CD14-positive monocyte (primary cell): Measurements from ENCODE around the gene PDZRN3. TPM values are rescaled to one million over a fixed set of nuclear protein-coding genes. Genes with fewer than 3 reads are reported as not detected.

Experiments
- DNase-seq, 3 donors: peaks; one replicate each; pipeline ENCODE4 v3.0.0-alpha.2; 2011 to 2022
- H2AFZ ChIP-seq: 2 replicates; pipeline ENCODE4 v1.6.0; 2012; ENCODE audit warnings: mild to moderate bottlenecking, low read depth, low read length, inconsistent platforms; ENCODE audit not compliant: insufficient read depth, poor library complexity, severe bottlenecking
- H3K27ac ChIP-seq, 2 donors: 1 replicate in 1 of 2; 2 replicates in 1 of 2; pipeline ENCODE4 v1.5.1; 2012 to 2013; ENCODE audit warnings: low read length in 2 of 2, control low read depth in 1 of 2, inconsistent platforms in 1 of 2, low read depth in 1 of 2, mild to moderate bottlenecking in 1 of 2
- H3K27me3 ChIP-seq, 2 donors: one replicate each; pipeline versions ENCODE4 v1.6.0 to v1.6.1; 2011 to 2013; ENCODE audit warnings: low read length in 2 of 2; ENCODE audit not compliant: control insufficient read depth in 2 of 2, insufficient read depth in 2 of 2
- H3K36me3 ChIP-seq, 2 donors: replicated peaks in 1 of 2; 1 replicate in 1 of 2; 2 replicates in 1 of 2; pipeline versions ENCODE4 v1.5.1 to v1.6.1; 2012 to 2013; ENCODE audit warnings: low read length in 2 of 2, control low read depth in 1 of 2, inconsistent platforms in 1 of 2, mild to moderate bottlenecking in 1 of 2; ENCODE audit not compliant: insufficient read depth in 2 of 2, control insufficient read depth in 1 of 2
- H3K4me1 ChIP-seq, 2 donors: 1 replicate in 1 of 2; 2 replicates in 1 of 2; pipeline versions ENCODE4 v1.5.1 to v1.6.1; 2012 to 2013; ENCODE audit warnings: low read length in 2 of 2, control low read depth in 1 of 2, inconsistent platforms in 1 of 2, mild to moderate bottlenecking in 1 of 2, moderate library complexity in 1 of 2; ENCODE audit not compliant: insufficient read depth in 2 of 2, control insufficient read depth in 1 of 2
- H3K4me2 ChIP-seq: replicated peaks from 2 replicates; pipeline ENCODE3; 2012; ENCODE audit warnings: low read length, moderate library complexity, mild to moderate bottlenecking; ENCODE audit not compliant: poor library complexity, severe bottlenecking; ENCODE audit errors: extremely low read depth
- H3K4me3 ChIP-seq, 3 experiments: fragments of 200-600 bp in 1 of 3; sonication (generic) in 1 of 3; replicated peaks in 1 of 3; 1 replicate in 2 of 3; 2 replicates in 1 of 3; pipeline ENCODE4 v1.5.1; 2011 to 2013; ENCODE audit warnings: low read length in 3 of 3, mild to moderate bottlenecking in 3 of 3, control low read depth in 2 of 3, low read depth in 2 of 3, inconsistent platforms in 1 of 3, moderate library complexity in 1 of 3
- H3K79me2 ChIP-seq: 2 replicates; pipeline ENCODE4 v1.6.0; 2012; ENCODE audit warnings: mild to moderate bottlenecking, control low read depth, inconsistent platforms, low read length, moderate library complexity; ENCODE audit not compliant: insufficient read depth
- H3K9ac ChIP-seq: 2 replicates; pipeline ENCODE4 v1.6.0; 2017; ENCODE audit warnings: low read length, mild to moderate bottlenecking; ENCODE audit not compliant: insufficient read depth, poor library complexity, severe bottlenecking
- H3K9me3 ChIP-seq, 2 donors: replicated peaks in 1 of 2; 1 replicate in 1 of 2; 2 replicates in 1 of 2; pipeline versions ENCODE4 v1.5.1 to v1.6.1; 2012 to 2013; ENCODE audit warnings: low read length in 2 of 2, control low read depth in 1 of 2; ENCODE audit not compliant: control insufficient read depth in 1 of 2, insufficient read depth in 1 of 2
- H4K20me1 ChIP-seq: 2 replicates; pipeline ENCODE4 v1.6.0; 2012; ENCODE audit warnings: mild to moderate bottlenecking, low read length, control low read depth, moderate library complexity; ENCODE audit not compliant: insufficient read depth
- H3K27ac Mint-ChIP-seq, 7 donors: one replicate each; pipeline ENCODE4 v1.8.0; 2020; ENCODE audit warnings: mild to moderate bottlenecking in 7 of 7, mixed read lengths in 7 of 7, moderate library complexity in 6 of 7, inconsistent platforms in 2 of 7
- H3K27me3 Mint-ChIP-seq, 3 donors: one replicate each; pipeline ENCODE4 v1.8.0; 2021 to 2022; ENCODE audit warnings: low read depth in 3 of 3, mild to moderate bottlenecking in 3 of 3, mixed read lengths in 3 of 3, moderate library complexity in 3 of 3, inconsistent platforms in 1 of 3
- H3K36me3 Mint-ChIP-seq, 2 donors: one replicate each; pipeline ENCODE4 v1.8.0; 2020; ENCODE audit warnings: mixed read lengths in 2 of 2, inconsistent platforms in 1 of 2, mild to moderate bottlenecking in 1 of 2
- H3K4me1 Mint-ChIP-seq: one replicate; pipeline ENCODE4 v1.8.0; 2020; ENCODE audit warnings: mild to moderate bottlenecking, mixed read lengths
- H3K4me3 Mint-ChIP-seq, 2 donors: one replicate each; pipeline ENCODE4 v1.8.0; 2020; ENCODE audit warnings: mild to moderate bottlenecking in 2 of 2, mixed read lengths in 2 of 2, moderate library complexity in 1 of 2
- H3K9me3 Mint-ChIP-seq, 7 donors: one replicate each; pipeline ENCODE4 v1.8.0; 2020 to 2022; ENCODE audit warnings: mixed read lengths in 7 of 7, mild to moderate bottlenecking in 6 of 7, moderate library complexity in 6 of 7, inconsistent platforms in 2 of 7
- WGBS: methylation state at CpG from one replicate; pipeline ENCODE4 v1.1.5; 2013; ENCODE audit warnings: missing lambda C conversion rate; ENCODE audit not compliant: insufficient coverage; 5-methylcytosine and 5-hydroxymethylcytosine counted together
- intact Hi-C, 2 donors: fragments of 100-400 bp; cut with micrococcal nuclease; formaldehyde crosslinking; loops; one replicate each; pipeline versions ENCODE4 v1.15.0 to v1.15.1; 2023
- polyA plus RNA-seq, 3 donors: library from polyadenylated mRNA; depleted of rRNA in 1 of 3; unstranded in 2 of 3; stranded (reverse) in 1 of 3; fragments of 300-500 nt in 2 of 3; fragments of >200 nt in 1 of 3; fragmentation: Illumina TruSeq in 2 of 3; gene quantifications; 1 replicate in 2 of 3; 2 replicates in 1 of 3; pipeline ENCODE4 v1.2.3, GENCODE V29; 2012 to 2021
- TF ChIP-seq, protein P1 (sequence below): fragments of 200-600 bp; IDR thresholded peaks from one replicate; pipeline ENCODE4 v1.8.0; 2022; ENCODE audit warnings: antibody characterized with exemption, mild to moderate bottlenecking

Gene PDZRN3
- polyA plus RNA-seq, 3 donors, result not detected

DNA sequence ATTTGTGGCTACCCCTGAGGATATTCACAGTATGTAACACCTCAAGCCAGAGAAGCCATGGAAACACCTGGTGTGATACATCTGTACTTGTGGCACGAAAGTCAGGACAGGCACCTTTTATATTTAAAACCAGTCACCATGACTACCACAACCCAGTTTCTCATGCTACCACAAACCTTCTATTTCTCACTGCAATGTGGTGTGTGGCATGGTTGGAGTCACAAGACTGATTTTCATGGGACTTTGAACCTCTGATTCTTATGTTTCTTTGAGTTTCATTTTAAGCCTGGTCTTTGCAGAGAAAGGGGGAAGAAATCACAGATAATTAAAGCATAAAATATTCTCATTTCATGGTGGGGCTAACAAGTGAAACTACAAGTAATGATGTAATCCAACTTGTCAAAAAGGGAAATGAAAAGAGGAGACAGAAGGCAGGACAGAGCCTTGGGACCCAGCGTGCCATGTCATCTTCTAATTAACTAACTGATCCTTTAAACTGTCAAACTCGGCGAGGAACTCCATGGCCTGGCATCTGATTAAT lies 175.9 kb downstream of the PDZRN3 start:
- Histone ChIP-seq H3K36me3 (no peaks in the 10 kb centered on the region), H3K4me2 (no peak overlapping the region), H3K79me2 (no peaks in the 10 kb centered on the region), H2AFZ (no peak overlapping the region), H3K9me3 (no peaks in the 10 kb centered on the region), H3K9ac (no peak overlapping the region), H3K27ac (no peak overlapping the region), H4K20me1 (no peaks in the 10 kb centered on the region), H3K4me3 (no peak overlapping the region), H3K27me3 (peaks cover 0 to 4% of the 10 kb centered on the region in 2 donors), H3K4me1 (peaks cover 0 to 3% of the 10 kb centered on the region in 2 donors)
- Mint-ChIP-seq H3K36me3 (no peaks in the 10 kb centered on the region), H3K27ac (no peak overlapping the region), H3K9me3 (no peaks in the 10 kb centered on the region), H3K4me1 (peaks cover 5% of the 10 kb centered on the region), H3K4me3 (no peak overlapping the region), H3K27me3 (peaks cover 3 to 6% (median 4%) of the 10 kb centered on the region in 3 donors)
- TF ChIP-seq, protein P1, sequence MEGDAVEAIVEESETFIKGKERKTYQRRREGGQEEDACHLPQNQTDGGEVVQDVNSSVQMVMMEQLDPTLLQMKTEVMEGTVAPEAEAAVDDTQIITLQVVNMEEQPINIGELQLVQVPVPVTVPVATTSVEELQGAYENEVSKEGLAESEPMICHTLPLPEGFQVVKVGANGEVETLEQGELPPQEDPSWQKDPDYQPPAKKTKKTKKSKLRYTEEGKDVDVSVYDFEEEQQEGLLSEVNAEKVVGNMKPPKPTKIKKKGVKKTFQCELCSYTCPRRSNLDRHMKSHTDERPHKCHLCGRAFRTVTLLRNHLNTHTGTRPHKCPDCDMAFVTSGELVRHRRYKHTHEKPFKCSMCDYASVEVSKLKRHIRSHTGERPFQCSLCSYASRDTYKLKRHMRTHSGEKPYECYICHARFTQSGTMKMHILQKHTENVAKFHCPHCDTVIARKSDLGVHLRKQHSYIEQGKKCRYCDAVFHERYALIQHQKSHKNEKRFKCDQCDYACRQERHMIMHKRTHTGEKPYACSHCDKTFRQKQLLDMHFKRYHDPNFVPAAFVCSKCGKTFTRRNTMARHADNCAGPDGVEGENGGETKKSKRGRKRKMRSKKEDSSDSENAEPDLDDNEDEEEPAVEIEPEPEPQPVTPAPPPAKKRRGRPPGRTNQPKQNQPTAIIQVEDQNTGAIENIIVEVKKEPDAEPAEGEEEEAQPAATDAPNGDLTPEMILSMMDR, result no peak
- intact Hi-C loops, result no loop called here
- DNase-seq, result peak in 1 of 3 donors; percentile 10
- WGBS, result 6% methylated on average over 3 of the region's 4 CpGs

- Histone ChIP-seq H3K4me3 (no peak overlapping the region), H3K4me1 (peaks cover 0 to 3% of the 10 kb centered on the region in 2 donors), H3K79me2 (no peaks in the 10 kb centered on the region), H3K9me3 (no peaks in the 10 kb centered on the region), H3K36me3 (no peaks in the 10 kb centered on the region), H3K4me2 (no peak overlapping the region), H3K9ac (no peak overlapping the region), H3K27ac (no peak overlapping the region), H4K20me1 (no peaks in the 10 kb centered on the region), H3K27me3 (peaks cover 0 to 4% of the 10 kb centered on the region in 2 donors), H2AFZ (no peak overlapping the region)
- Mint-ChIP-seq H3K27me3 (peaks cover 3 to 6% (median 4%) of the 10 kb centered on the region in 3 donors), H3K4me1 (peaks cover 5% of the 10 kb centered on the region), H3K27ac (no peak overlapping the region), H3K9me3 (no peaks in the 10 kb centered on the region), H3K4me3 (no peak overlapping the region), H3K36me3 (no peaks in the 10 kb centered on the region)
- TF ChIP-seq, protein P1, result no peak
- DNase-seq, result no peak
- WGBS, result 88% methylated on average over 1 of the region's 2 CpGs
- intact Hi-C loops, result no loop called here
Observed at GRCh38 chr3:73448041-73448440, 176.7 kb downstream of the PDZRN3 start.
